ENCODE data around the gene UST.

UST gene

DNA sequence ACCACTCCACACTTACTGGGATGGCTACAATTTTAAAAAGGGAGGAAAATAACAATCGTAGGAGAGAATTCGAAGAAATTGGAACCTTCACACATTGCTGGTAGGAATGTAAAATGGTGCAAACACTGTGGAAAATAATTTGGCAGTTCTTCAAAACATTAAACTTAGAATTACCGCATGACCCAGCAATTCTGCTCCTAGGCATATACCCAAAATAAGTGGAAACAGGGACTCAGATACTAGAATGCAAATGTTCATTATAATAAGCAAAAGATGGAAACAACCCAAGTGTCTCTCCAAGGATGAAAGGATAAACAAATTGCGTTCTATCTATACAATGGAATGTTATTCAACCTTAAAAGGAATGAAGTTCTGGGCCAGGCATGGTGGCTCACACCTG lies 325.2 kb downstream of the UST start:
- no peak for DNase-seq

DNA sequence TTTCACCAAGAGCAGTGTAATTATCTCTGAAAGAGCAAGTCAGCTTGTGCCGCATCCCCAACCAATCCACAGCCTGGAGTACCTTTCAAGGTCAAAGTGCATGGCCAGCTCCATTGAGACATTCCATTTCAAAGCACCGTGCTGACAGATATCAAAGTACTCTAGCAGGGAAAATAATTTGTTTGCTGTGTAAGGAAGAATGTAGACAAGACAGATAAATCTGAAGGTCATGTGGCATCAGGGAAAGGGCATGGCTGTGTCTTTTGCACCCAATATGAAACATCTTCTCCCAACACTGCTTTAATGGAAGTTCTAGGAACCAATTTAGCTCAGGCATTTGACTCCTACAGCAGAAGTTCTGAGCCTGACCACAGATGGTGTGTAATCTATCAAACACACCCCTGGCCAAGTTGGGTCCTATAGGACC lies 328.0 kb downstream of the UST start:
- no peak for DNase-seq

DNA sequence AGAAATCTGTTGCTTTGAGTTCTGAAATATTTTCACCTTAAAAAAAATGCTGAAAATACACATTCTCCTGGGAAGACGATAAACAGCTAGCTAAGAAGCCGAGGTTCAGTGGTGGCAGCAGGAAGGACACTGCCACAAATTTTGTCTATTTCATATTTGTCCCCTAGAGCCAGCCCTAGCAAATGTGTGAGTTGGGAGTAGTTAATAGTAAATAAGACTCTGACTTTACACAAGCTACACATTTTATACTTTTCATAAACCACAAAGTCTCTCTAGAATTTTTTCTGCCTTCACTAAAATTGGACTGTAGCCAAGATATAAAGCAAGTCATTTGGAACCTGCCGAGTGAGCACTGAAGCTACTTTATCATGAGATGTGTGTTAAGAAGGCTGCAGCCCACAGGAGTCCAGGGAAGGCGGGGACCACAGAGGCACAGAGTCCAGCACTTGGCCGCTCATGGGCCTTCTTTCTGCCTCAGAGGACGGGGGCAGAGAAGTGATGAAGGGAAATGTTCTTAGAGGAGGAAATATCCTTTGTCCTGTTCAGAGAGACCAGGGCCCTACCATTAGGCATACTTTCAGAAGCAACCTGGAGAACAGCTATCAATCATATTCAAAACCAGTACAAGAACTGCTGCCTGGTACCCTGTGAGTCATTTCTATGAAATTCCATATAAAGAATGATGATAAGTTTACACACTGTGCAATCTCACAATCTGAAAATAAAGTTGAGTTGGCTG lies 329.0 kb downstream of the UST start:
- DNase-seq = no peak

DNA sequence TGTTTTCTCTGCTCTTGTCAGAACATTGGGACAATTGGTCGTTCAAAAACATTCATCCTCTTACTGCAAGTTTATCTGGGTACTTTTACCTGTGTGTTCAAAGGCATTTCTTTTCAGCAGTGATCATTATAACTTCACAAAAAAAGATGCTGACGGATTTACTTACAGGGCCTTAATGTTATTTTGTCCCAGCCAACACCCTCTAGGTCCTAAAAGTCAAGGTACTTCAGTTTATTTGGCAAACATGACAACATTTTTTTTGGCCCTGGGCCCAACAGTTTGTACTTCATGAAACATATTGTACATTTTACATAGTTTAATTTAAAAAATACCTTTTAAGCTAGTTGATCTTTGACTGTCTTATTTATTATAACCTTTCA lies 329.5 kb downstream of the UST start:
- no peak for DNase-seq

DNA sequence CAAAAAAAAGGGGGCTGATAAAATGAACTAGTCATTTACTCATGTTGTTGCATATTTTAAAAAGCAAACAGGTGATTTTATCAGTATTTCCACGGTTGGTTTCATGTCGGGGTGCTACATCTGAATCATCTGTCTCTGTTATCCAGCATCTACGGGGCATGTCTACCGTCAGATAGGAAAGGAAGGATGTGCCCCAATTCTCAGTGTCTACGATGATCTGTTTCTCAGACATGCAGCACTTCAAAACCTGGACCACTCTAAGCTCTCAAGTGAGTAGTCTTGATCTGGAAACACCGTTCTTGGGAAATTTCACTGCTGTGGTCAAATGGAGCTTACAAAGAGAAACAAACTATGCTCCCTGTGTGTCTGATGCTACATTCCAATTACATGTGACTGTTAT lies 330.4 kb downstream of the UST start:
- no peak for DNase-seq

DNA sequence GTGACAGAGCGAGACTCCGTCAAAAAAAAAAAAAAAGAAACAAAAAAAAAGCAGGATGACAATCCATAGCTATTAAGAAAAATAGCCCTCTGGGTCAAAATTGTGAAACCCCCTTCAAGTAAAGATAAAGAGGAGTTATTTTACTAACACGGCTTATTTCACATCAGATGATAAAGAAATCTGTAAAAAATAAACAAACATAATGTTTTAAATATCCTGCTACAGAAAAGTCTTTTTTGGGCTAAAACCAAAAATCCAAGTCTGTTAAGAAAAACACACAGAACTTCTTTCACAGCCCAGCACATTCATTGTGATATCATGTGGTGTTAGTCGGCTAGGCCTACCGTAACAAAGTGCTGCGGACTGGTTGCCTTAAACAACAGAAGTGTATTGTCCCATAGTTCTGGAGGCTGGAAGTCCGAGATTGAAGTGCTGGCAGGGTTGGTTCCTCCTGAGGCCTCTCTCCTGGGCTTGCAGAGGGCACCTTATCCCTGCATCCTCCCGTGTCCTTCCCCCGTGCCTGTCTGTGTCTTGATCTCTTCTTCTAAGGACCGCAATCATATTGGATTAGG lies 331.5 kb downstream of the UST start:
- DNase-seq = no peak

DNA sequence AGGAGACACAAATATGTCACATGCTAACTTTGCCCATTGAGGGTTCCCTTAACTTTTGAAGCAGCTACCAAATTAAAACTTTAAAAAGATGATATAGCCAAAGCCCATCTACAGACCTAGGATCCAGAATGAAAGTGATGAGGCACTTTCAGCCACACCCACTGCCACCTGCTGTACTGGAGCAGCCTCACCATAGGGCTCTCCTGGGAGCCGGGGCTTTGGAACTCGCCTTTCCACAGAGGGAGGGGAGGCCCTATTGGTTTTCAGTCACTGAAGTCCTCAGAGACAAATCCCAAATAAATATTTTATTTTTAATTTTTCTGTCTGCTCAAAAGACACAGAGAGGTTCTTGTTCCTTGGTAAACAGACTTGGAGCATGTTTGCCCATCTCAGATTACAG lies 332.6 kb downstream of the UST start:
- DNase-seq = no peak

DNA sequence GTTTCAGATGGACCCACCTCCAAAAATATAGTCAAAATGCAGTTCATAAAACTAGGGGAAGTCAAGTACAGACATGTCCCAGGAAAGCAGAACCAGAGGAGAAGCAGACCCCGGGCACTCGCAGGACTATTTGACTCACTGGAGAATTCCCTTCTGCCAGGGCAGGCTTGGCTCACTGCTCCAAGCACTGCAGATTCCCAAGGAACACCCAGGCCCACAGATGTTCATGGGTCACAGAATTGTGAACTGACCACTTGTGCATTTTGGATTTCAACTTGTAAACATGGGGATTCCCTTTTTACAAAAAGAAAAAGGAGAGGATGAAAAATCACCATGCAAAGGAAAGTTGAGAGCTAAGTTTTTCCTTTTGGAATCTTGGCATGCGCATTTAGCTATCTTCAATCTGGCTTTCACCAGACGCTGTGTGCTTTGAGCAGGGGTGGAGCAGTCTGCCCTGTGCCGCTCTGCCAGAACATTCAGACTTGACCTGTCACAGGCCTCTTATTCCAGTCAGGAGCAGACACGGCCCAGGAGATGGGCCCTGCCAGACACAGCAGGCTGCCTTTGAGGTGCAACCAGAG lies 333.2 kb downstream of the UST start:
- no peak for DNase-seq

DNA sequence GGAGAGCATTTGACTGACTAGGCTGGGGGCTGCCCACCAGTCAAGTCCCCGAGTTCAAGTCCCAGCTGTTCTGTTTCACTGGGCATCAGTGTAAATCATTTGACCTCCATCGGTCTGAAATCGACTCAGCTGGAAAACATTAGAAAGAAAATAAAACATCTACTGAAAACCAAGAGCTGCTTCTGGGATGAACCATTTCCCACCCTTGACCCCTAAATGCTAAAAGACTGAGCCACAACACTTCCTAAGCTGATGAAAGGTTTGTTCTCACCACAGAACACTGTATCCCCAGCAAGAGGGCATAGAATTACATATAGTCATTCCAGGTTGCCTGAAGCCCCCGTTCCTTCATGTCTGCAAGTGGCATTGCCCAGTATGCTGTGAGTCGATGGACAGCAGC lies 333.7 kb downstream of the UST start:
- DNase-seq = no peak

DNA sequence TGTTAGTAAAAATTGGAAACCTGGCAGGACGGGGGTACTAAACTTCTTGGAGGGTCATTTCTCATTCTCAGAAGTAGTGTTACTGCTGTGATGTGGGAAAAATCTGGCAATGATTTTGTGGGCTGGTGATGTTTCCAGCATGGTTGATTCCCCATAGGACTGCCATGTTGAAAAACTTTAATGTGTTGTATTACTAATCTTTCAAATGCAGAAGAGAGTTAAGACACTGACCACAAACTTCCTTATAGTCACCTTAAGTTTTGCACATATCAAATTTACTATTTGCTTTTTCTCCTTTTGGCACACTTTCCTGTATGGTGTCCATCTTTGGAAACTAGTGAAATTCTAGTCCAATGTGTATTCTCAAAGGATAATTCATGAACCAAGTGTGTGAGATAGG lies 334.5 kb downstream of the UST start:
- DNase-seq = peak in 1 of 2 experiments; percentile 8

DNA sequence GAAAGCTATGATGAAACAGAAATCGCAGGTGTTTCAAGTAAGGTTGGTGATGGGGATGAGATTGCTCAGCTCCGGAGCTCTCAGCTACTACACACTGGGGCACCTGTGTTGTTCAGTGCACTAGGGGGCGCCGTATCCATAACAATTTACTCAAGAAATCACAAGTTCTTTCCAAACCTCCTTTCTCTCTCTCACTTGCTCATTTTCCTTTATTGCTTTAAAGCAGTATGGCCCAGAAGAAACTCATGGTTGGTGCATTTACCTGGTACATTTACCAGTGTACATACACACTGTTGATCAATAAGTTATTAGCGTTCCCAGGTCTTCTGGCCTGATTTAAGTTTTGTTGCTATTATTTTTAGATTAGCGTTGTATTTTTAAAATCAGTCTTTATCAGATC lies 335.5 kb downstream of the UST start:
- DNase-seq = peak; percentile 63

DNA sequence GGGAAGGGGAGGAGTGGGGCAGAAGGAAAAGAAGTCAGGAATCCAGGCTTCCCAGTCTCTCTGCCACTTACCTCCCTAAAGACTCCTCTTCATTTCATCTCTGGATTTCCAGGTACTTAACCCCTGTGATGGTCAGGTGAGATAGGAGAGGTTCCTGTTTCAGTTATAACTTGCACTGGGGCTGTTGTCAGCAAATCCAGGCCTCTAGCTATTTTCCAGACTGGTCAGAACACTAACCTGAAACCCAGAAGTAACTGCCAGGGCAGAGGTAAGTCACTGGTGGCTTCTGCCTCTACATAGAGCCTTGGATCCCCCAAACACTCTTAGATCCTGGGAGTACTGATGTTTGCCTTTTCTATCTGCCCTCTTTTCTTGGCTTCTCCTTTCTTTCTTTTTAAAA lies 337.2 kb downstream of the UST start:
- no peak for DNase-seq

DNA sequence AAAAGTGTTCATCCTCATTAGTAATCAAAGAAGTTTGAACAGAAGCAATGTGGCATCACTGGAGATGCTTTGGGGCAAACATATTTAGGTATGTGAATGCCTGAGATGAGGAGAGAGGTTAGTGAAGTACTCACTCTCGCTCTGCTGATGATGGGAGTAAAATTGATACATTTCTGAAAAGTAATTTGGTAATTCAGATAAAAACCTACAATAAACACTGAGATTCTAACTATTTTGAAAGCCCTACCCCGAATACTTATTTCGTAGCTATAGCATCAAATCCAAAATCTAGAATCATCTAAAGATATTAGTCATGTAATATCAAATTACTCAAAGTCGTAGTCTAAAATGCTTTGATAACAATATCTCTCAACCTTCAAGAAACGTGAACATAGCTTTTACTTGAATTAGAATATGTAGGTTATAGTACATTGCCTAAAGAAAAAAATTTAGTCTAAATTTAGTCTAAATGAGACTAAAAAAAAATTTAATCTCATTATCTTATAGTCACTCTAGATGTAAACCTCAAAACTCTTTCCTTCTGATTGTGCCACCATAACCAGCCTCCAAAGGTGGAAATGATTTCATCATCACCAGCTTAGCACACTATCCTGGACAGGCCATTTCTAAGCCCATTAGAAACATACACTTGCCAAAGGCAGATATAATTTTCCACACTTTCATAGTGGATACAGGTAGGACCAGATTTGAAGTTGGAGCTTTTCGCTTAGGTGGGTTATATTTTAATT lies 338.2 kb downstream of the UST start:
- no peak for DNase-seq

DNA sequence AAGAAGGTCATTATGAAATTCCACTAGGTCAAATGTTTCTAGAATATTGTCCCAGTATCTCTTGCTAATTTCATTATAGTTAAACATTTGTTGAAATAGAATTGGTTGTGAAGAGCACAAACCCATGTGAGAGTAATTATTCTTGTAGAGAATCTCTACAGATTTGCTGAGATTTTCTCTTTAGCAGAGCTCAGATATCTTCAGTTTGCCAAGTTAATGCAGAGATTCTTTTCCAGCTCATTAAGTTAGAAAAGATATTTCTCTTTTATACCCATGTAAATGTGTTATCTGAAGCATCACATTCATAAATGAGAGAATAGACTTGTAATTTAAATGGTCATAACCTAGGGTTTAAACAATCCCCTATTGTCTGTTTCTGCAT lies 338.7 kb downstream of the UST start:
- DNase-seq = no peak

DNA sequence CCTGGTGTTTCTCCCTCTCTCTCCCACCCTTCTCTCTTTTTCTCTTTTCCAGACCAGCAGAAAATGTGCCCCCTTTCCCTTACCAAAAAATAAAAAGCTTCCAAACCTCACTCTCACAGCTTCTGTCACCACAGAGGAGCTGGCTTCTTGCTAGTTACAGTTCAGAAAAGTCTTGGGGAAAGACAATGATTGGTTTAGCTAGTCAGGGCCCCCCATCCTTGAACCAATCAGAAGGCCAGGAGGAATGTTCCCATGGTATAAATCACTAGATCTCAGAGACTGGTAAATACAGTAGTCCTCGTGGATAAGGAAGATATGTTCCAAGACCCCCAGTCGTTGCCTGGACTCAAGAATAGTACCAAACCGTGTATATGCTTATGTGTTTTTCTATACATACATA lies 339.5 kb downstream of the UST start:
- DNase-seq = no peak

DNA sequence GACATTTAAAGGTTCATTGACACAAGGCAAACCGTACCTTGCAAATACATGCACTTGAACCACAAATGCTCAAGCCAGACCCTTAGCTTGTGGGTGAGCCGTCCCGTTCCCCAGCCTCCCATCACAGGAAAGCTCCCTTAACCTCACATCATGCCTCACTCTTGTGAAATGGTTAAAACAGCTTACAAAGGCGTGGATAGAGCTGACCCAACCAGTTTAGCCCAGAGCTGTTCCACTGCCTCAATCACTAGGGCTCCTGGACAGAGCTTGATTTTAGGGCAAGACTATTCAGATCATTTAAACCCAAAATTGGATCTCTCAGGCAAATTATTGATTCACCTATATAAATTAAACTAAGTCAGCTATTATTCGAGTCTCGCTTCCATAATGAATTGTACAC lies 341.1 kb downstream of the UST start:
- DNase-seq = no peak

DNA sequence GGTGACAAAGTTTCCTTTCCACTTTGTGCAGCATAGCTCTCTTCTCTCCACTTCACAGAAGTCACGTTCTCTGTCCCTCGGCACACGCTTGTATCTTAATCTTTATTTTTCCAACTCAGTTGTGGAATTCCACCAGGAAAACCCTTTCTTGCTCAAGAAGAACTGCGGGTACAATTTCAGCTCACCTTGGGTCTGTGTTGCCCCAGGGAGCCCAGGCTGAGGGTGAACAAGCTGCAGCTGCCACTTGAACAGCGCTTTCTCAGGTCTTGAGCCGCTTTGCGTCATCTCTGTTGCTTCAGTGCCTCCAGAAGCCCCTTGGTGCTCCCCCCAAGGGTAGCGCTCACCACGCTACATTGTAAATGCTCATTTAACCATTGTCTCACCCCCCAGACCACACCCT lies 341.5 kb downstream of the UST start:
- DNase-seq = no peak

DNA sequence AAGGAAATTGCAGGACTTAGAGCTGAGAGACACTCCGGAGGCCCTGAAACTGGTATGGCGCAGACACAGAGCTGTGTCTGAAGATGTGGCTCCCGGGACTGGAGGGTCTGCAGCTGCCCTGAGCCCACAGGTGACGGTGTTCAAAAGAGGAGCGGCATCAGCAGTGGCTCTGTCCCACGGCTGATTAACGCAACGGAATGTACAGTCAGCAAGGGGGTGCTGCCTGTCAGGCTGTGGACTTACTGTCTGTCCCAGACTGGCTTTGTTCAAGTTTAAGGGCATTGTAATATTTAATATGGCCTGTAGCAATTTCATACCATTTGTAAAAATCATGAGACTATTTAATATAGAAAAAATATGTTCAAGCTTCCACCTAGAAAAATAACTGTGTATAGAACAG lies 342.7 kb downstream of the UST start:
- no peak for DNase-seq

DNA sequence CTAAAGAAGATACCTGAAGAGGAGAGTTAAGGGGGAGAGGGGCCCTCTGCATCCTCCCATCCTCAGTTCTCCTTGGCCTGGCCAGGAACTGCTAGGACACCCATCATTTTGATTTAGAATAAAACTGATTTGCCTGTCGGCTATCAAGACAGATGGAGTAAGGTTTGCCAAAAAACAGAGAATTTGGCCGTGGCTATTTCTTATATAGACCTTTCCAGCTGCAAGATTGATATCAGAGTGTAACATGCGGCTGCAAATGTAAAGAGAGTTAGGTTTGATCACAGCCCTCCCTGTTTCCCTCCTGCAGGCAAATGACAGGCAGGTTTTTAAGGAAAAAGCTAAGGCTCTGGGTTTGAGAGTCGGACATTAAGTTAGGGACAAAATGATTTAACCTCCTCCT lies 344.1 kb downstream of the UST start:
- no peak for DNase-seq

DNA sequence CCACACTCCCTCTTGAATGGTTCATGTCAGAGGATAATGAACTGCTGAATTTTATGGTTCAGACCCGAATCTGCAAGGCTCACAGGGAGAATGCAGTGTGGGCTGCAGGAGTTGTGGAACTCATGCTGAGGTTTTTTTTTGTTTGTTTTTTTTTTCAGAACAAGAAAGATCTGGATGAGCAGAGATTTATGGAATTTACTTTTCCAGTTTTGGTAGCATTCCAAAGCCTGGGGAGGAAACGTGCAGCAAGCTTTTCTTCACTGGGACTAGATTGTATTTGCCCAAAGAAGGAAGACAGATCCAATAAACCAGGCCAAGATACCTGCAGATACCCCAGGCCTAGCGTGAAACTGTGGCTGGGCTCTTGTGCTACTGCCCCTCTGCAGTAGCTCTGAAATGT lies 346.8 kb downstream of the UST start:
- no peak for DNase-seq

DNA sequence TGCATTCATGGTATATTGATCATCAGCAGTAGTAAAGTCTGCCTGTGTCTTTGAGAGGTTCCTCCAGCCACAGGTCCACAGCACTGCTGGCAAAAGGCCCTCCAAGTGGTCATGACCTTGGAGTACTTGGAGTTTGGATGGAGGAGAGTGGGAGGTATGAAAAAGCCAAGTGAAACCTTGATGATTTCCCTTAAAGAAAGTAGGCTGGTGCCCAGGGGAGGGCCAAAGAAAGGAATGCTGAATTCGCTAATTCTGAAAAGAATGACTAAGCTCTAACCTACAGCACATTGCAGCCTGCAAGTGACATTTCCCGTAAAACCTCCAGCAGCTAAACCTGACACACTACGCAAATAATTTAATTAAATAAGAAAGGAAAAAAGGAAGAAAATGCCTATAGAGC lies 347.3 kb downstream of the UST start:
- no peak for DNase-seq

DNA sequence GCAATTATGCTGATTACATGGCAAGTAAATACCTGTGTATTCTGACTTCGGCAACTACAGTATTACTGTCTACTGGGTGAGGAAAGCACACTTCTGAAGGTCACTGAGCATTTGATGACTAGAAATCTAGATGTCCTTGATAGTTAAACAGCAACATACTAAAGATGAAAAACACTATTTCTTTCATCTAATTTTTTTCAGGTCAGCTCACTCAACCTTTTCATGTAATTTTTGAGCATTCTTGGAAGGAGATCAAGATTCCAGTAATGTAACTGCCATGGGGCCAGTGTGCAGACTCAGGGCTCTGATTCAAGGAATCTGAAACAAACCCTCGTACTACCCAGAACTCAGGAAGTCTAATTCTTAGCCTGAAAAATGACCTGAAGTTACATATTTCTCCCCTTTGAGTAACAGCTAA lies 348.1 kb downstream of the UST start:
- no peak for DNase-seq

DNA sequence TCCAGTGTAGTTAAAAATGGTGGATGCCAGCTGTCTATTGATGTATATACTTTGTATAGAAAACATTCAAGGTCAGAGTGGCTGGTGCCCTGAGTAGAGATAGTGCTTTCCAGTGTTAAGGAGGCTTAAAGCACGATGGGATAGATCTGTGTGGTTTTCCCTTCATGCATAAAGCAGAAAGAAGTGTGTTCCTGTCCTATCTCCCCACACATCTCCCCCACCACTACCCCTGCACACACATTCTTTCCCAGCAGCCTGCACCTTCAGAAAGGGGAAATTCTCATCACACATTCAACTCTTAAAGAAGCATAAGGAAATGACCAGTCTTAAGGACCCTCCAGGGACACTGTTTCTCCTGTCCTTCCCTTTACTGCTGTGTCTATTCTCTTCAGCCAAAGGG lies 349.0 kb downstream of the UST start:
- DNase-seq = no peak

DNA sequence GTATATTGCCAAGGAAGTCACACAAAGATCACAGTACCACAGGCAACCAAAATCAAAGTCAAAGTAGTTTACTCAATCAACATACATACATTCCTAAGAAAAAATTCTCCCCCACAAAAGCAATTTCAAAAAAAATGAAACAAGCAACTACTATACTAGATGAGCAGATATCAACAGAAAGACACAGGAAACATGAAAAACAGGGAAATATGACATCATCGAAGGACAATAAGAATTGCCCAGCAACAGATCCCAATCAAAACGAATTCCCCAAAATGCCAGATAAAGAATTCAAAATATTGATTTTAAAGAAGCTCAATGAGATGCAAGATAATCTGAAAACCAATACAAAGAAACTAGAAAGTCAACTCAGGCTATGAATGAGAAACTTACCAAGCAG lies 351.0 kb downstream of the UST start:
- DNase-seq = no peak

Measured in AML-193 (cell line).